ENCODE results near the gene NDUFS4.
"Not testable (repeated sequence)": the region's sequence is repeated elsewhere in the genome, so short reads cannot be mapped to it uniquely, and the experiment has no call there.

Gene NDUFS4

DNA sequence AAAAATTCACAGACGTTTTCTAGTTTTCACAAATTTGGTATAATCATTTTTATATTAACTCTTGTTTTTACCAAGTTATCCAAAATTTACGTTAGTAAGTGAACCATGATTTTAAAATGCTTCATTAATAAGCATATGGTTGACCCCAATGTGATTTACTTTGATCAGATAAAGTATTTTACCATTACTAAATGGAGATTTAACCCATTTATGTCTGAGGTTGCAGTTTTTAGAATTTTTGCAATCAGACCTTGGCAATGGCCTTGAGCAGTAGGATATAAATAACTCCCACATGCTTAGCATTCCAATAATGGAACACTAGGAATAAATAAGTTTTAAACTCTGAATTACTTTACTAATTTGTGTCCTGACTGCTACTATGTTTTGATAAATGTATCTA lies 84.6 kb downstream of the NDUFS4 start:
- Histone ChIP-seq H3K9ac (ENCODE audit: low read length in 2 of 2) (no peak overlapping the region), H3K27ac (ENCODE audit: low read length) (no peak overlapping the region), H3K9me3 (ENCODE audit: control insufficient read depth in 2 of 2, low read length in 2 of 2) (no peaks in the 10 kb centered on the region), H3K4me3 (ENCODE audit: low read length in 2 of 2) (no peak overlapping the region), H3K27me3 (ENCODE audit: control insufficient read depth in 1 of 2, insufficient read depth in 2 of 2, low read length in 2 of 2) (no peaks in the 10 kb centered on the region), H3K4me1 (ENCODE audit: control insufficient read depth, insufficient read depth, low read length) (no peaks in the 10 kb centered on the region), H3K36me3 (ENCODE audit: control insufficient read depth in 2 of 2, insufficient read depth in 2 of 2, low read length in 2 of 2) (peaks cover 4 to 10% of the 10 kb centered on the region in 2 donors)

DNA sequence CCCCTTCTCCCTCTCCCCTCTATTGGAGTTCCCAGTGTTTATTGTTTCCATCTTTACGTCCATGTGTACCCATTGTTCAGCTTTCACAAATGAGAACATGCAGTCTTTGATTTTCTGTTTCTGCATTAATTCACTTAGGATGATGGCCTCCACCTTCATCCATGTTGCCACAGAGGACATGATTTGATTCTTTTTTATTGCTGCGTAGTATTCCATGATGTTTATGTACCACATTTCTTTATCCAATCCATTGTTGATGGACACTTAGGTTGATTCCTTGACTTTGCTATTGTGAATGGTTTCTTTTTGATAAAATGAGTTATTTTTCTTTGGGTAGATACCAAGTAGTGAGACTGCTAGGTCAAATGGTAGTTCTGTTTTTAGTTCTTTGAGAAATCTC lies 88.9 kb downstream of the NDUFS4 start:
- H3K27ac ChIP-seq (ENCODE audit: low read length), result no peak overlapping the region
- H3K36me3 ChIP-seq (ENCODE audit: control insufficient read depth in 2 of 2, insufficient read depth in 2 of 2, low read length in 2 of 2), result peaks cover 4% of the 10 kb centered on the region in 2 donors

DNA sequence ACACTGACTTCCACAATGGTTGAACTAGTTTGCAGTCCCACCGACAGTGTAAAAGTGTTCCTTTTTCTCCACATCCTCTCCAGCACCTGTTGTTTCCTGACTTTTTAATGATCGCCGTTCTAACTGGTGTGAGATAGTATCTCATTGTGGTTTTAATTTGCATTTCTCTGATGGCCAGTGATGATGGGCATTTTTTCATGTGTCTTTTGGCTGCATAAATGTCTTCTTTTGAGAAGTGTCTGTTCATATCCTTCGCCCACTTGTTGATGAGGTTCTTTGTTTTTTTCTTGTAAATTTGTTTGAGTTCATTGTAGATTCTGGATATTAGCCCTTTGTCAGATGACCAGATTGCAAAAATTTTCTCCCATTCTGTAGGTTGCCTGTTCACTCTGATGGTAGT lies 100.1 kb downstream of the NDUFS4 start:
- not testable (repeated sequence) for H3K9ac ChIP-seq (ENCODE audit: low read length in 2 of 2); H3K27ac ChIP-seq (ENCODE audit: low read length); H3K36me3 ChIP-seq (ENCODE audit: control insufficient read depth in 2 of 2, insufficient read depth in 2 of 2, low read length in 2 of 2); H3K4me3 ChIP-seq (ENCODE audit: low read length in 2 of 2); H3K4me1 ChIP-seq (ENCODE audit: control insufficient read depth, insufficient read depth, low read length); H3K27me3 ChIP-seq (ENCODE audit: control insufficient read depth in 1 of 2, insufficient read depth in 2 of 2, low read length in 2 of 2); H3K9me3 ChIP-seq (ENCODE audit: control insufficient read depth in 2 of 2, low read length in 2 of 2)

More for the DNA sequence above, 88.9 kb downstream of the NDUFS4 start:
- H3K4me1 ChIP-seq (ENCODE audit: control insufficient read depth, insufficient read depth, low read length), result no peaks in the 10 kb centered on the region
- H3K4me3 ChIP-seq (ENCODE audit: low read length in 2 of 2), result no peak overlapping the region
- no peak overlapping the region for H3K9ac ChIP-seq (ENCODE audit: low read length in 2 of 2)
- no peaks in the 10 kb centered on the region for H3K9me3 ChIP-seq (ENCODE audit: control insufficient read depth in 2 of 2, low read length in 2 of 2)
- no peaks in the 10 kb centered on the region for H3K27me3 ChIP-seq (ENCODE audit: control insufficient read depth in 1 of 2, insufficient read depth in 2 of 2, low read length in 2 of 2)

DNA sequence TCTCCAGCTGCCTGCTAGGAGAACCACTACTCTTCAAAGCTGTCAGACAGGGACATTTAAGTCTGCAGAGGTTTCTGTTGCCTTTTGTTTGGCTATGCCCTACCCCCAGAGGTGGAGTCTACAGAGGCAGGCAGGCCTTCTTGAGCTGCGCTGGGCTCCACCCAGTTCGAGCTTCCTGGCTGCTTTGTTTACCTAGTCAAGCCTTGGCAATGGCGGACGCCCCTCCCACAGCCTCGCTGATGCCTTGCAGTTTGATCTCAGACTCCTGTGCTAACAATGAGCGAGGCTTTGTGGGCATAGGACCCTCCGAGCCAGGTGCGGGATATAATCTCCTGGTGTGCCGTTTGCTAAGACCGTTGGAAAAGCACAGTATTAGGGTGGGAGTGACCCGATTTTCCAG lies 104.9 kb downstream of the NDUFS4 start:
- H3K36me3 ChIP-seq (ENCODE audit: control insufficient read depth in 2 of 2, insufficient read depth in 2 of 2, low read length in 2 of 2); H3K4me1 ChIP-seq (ENCODE audit: control insufficient read depth, insufficient read depth, low read length); H3K9ac ChIP-seq (ENCODE audit: low read length in 2 of 2); H3K27me3 ChIP-seq (ENCODE audit: control insufficient read depth in 1 of 2, insufficient read depth in 2 of 2, low read length in 2 of 2); H3K9me3 ChIP-seq (ENCODE audit: control insufficient read depth in 2 of 2, low read length in 2 of 2); H3K4me3 ChIP-seq (ENCODE audit: low read length in 2 of 2); H3K27ac ChIP-seq (ENCODE audit: low read length): not testable (repeated sequence)

DNA sequence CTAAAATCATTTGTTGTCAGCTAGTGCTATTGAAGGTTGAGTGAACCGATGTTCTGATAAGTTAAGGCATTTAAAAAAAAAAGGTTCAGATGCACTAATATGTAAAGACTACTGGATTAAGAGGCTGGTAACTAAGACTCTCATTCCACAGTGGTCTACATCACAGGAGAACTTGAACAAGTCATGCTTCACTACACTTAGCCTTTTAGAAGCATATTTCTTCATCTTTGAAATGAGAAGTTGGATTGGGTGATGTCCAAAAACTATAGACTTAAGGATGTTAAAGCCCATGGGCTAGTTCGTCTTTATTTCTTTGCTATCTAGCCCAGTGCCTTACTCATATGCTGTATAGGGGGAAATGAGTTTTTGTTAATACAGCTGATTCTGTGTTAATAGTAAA lies 107.2 kb downstream of the NDUFS4 start:
- H3K27ac ChIP-seq (ENCODE audit: low read length), result no peak overlapping the region
- H3K27me3 ChIP-seq (ENCODE audit: control insufficient read depth in 1 of 2, insufficient read depth in 2 of 2, low read length in 2 of 2), result no peaks in the 10 kb centered on the region
- no peak overlapping the region for H3K4me3 ChIP-seq (ENCODE audit: low read length in 2 of 2)
- no peaks in the 10 kb centered on the region for H3K9me3 ChIP-seq (ENCODE audit: control insufficient read depth in 2 of 2, low read length in 2 of 2)
- no peaks in the 10 kb centered on the region for H3K36me3 ChIP-seq (ENCODE audit: control insufficient read depth in 2 of 2, insufficient read depth in 2 of 2, low read length in 2 of 2)
- H3K4me1 ChIP-seq (ENCODE audit: control insufficient read depth, insufficient read depth, low read length), result no peaks in the 10 kb centered on the region
- no peak overlapping the region for H3K9ac ChIP-seq (ENCODE audit: low read length in 2 of 2)

DNA sequence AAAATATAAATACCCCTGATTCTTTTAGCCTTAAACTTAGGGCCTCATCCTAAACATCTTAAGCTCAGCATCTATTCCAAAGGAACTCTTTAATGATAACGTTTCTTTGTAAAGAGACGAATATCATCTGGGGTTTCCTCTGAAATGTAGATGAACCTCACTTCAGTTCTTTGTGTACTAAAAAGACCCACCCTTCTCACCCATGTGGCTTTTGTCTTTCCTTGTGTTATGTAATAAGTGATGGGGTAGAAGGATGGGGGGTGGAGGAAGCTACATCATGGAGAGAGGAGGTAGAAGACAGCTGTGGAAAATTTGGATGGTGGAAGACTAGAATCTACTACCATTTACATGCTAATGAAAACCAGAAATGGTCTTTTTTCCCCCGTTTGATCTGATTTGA lies 111.0 kb downstream of the NDUFS4 start:
- H3K9me3 ChIP-seq (ENCODE audit: control insufficient read depth in 2 of 2, low read length in 2 of 2), result no peaks in the 10 kb centered on the region
- no peak overlapping the region for H3K27ac ChIP-seq (ENCODE audit: low read length)
- H3K4me1 ChIP-seq (ENCODE audit: control insufficient read depth, insufficient read depth, low read length), result no peaks in the 10 kb centered on the region
- no peaks in the 10 kb centered on the region for H3K27me3 ChIP-seq (ENCODE audit: control insufficient read depth in 1 of 2, insufficient read depth in 2 of 2, low read length in 2 of 2)
- no peak overlapping the region for H3K9ac ChIP-seq (ENCODE audit: low read length in 2 of 2)
- no peaks in the 10 kb centered on the region for H3K36me3 ChIP-seq (ENCODE audit: control insufficient read depth in 2 of 2, insufficient read depth in 2 of 2, low read length in 2 of 2)
- H3K4me3 ChIP-seq (ENCODE audit: low read length in 2 of 2), result no peak overlapping the region

DNA sequence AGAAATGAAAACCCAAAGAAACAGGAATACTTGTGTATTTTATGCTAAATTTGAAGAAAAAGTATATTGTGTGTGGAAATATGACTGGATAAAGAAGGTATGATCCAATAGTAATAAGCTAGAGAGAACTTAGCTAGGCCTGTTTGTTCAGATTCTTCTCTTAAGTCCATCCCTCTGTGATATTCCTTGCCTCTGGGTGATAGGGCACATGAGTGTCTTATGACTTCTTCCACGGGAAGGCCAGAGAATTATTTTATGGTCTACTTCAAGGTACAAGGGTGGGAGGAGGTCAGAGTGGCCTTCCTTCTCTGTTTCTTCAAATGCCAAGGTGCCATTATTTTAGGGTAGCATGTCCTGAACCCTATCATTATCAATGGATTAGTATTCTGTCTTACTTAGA lies 113.7 kb downstream of the NDUFS4 start:
- Histone ChIP-seq H3K9ac (ENCODE audit: low read length in 2 of 2) (no peak overlapping the region), H3K4me3 (ENCODE audit: low read length in 2 of 2) (no peak overlapping the region), H3K27ac (ENCODE audit: low read length) (no peak overlapping the region), H3K36me3 (ENCODE audit: control insufficient read depth in 2 of 2, insufficient read depth in 2 of 2, low read length in 2 of 2) (no peaks in the 10 kb centered on the region), H3K9me3 (ENCODE audit: control insufficient read depth in 2 of 2, low read length in 2 of 2) (no peaks in the 10 kb centered on the region), H3K27me3 (ENCODE audit: control insufficient read depth in 1 of 2, insufficient read depth in 2 of 2, low read length in 2 of 2) (no peaks in the 10 kb centered on the region), H3K4me1 (ENCODE audit: control insufficient read depth, insufficient read depth, low read length) (no peaks in the 10 kb centered on the region)

DNA sequence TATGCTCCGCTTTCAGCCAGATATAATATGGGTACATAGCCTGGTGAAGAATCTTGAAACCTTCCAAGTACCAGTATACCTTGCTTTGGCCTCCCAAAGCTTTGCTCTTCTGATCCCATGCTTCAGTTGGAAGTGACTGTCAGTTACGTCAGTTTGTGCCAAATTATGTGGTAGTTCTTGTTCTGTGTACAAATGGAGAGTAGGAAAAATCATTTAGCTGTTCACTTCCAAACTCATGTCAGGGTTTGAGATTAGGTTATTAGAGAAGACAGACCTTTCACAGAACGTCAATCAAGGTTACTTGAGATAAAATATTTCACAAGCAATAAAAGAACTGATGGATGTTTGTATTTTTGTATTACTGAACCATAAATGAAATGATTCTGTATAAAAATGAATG lies 117.2 kb downstream of the NDUFS4 start:
- Histone ChIP-seq H3K4me3 (ENCODE audit: low read length in 2 of 2) (no peak overlapping the region), H3K27me3 (ENCODE audit: control insufficient read depth in 1 of 2, insufficient read depth in 2 of 2, low read length in 2 of 2) (no peaks in the 10 kb centered on the region), H3K4me1 (ENCODE audit: control insufficient read depth, insufficient read depth, low read length) (no peaks in the 10 kb centered on the region), H3K9ac (ENCODE audit: low read length in 2 of 2) (no peak overlapping the region), H3K36me3 (ENCODE audit: control insufficient read depth in 2 of 2, insufficient read depth in 2 of 2, low read length in 2 of 2) (no peaks in the 10 kb centered on the region), H3K27ac (ENCODE audit: low read length) (no peak overlapping the region), H3K9me3 (ENCODE audit: control insufficient read depth in 2 of 2, low read length in 2 of 2) (no peaks in the 10 kb centered on the region)

DNA sequence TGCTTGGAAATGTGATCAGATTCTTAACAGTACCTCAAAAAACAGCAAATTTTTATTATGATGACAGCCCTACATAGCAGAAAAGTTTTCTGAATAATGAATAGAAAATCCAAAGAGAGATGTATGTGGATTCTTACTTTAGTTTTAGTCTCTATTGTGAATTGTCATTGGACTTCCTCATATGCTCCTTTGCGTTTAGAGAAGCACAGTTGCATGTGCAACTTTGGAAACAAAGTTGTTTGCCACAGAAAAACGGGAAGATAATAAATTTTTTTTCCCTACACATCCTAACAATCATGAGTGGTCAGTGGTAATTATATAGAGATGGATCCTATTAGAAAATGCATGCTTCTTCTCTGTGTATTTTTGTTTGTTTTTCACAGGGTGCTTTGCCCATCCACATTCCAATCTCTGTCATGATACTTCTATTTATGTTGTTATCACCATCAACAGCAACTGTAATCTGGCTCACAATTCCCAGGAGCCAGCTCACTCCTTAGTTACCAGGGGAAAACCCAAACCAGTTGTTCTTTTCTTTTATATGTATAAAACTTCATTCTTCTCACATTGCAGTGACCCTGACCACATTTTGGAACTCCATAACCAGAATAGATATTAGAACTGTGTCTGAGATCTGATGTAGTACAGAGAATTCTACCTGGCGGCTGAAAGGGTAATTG lies 118.7 kb downstream of the NDUFS4 start:
- Histone ChIP-seq H3K9me3 (ENCODE audit: control insufficient read depth in 2 of 2, low read length in 2 of 2) (no peaks in the 10 kb centered on the region), H3K27me3 (ENCODE audit: control insufficient read depth in 1 of 2, insufficient read depth in 2 of 2, low read length in 2 of 2) (no peaks in the 10 kb centered on the region), H3K27ac (ENCODE audit: low read length) (no peak overlapping the region), H3K4me1 (ENCODE audit: control insufficient read depth, insufficient read depth, low read length) (no peaks in the 10 kb centered on the region), H3K4me3 (ENCODE audit: low read length in 2 of 2) (no peak overlapping the region), H3K36me3 (ENCODE audit: control insufficient read depth in 2 of 2, insufficient read depth in 2 of 2, low read length in 2 of 2) (peaks cover 3 to 5% of the 10 kb centered on the region in 2 donors), H3K9ac (ENCODE audit: low read length in 2 of 2) (no peak overlapping the region)

DNA sequence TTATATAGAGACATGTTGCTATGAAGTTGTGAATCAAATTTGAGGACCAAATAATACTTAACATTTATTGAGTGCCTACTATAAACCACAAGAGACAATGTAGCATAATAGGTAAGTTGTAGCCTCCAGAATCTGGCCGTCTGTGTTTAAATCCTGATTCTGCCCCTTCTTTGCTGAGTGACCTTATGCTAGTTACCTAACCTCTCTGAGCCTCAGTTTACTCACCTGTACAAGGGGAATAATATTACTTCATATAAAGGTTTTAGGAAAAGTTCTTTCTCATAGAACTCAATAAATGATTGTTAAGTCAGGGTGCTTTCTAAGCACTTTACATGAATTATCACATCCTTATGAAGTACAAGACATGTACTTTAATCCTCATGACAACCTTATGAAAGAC lies 120.6 kb downstream of the NDUFS4 start:
- H3K36me3 ChIP-seq (ENCODE audit: control insufficient read depth in 2 of 2, insufficient read depth in 2 of 2, low read length in 2 of 2), result peaks cover 3 to 5% of the 10 kb centered on the region in 2 donors
- no peak overlapping the region for H3K9ac ChIP-seq (ENCODE audit: low read length in 2 of 2)
- H3K27ac ChIP-seq (ENCODE audit: low read length), result no peak overlapping the region
- H3K9me3 ChIP-seq (ENCODE audit: control insufficient read depth in 2 of 2, low read length in 2 of 2), result no peaks in the 10 kb centered on the region
- H3K4me1 ChIP-seq (ENCODE audit: control insufficient read depth, insufficient read depth, low read length), result no peaks in the 10 kb centered on the region
- no peak overlapping the region for H3K4me3 ChIP-seq (ENCODE audit: low read length in 2 of 2)
- H3K27me3 ChIP-seq (ENCODE audit: control insufficient read depth in 1 of 2, insufficient read depth in 2 of 2, low read length in 2 of 2), result no peaks in the 10 kb centered on the region

DNA sequence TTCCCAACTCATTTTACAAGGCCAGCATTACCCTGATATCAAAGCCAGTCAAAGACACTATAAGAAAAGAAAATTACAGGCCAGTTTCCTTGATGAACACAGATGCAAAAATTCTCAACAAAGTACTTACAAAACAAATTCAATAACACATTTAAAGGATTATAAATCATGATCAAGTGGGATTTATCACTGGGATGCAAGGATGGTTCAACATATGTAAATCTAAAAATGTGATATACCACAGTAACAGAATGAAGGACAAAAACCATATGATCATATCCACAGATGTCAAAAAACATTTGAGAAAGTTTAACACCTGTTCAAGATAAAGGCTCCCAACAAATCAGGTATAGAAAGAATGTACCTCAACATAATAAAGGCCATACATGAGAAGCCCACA lies 130.6 kb downstream of the NDUFS4 start:
- no peaks in the 10 kb centered on the region for H3K27me3 ChIP-seq (ENCODE audit: control insufficient read depth in 1 of 2, insufficient read depth in 2 of 2, low read length in 2 of 2)
- no peak overlapping the region for H3K4me3 ChIP-seq (ENCODE audit: low read length in 2 of 2)
- no peak overlapping the region for H3K27ac ChIP-seq (ENCODE audit: low read length)
- peaks cover 13 to 27% of the 10 kb centered on the region in 2 donors for H3K9me3 ChIP-seq (ENCODE audit: control insufficient read depth in 2 of 2, low read length in 2 of 2)
- no peak overlapping the region for H3K9ac ChIP-seq (ENCODE audit: low read length in 2 of 2)
- H3K36me3 ChIP-seq (ENCODE audit: control insufficient read depth in 2 of 2, insufficient read depth in 2 of 2, low read length in 2 of 2), result no peaks in the 10 kb centered on the region
- no peaks in the 10 kb centered on the region for H3K4me1 ChIP-seq (ENCODE audit: control insufficient read depth, insufficient read depth, low read length)

All from stomach smooth muscle (tissue), 2 donors.